ENCODE measurements around the gene PYGL.
"Not testable (repeated sequence)": the region's sequence is repeated elsewhere in the genome, so short reads cannot be mapped to it uniquely, and the experiment has no call there.

The PYGL gene

DNA sequence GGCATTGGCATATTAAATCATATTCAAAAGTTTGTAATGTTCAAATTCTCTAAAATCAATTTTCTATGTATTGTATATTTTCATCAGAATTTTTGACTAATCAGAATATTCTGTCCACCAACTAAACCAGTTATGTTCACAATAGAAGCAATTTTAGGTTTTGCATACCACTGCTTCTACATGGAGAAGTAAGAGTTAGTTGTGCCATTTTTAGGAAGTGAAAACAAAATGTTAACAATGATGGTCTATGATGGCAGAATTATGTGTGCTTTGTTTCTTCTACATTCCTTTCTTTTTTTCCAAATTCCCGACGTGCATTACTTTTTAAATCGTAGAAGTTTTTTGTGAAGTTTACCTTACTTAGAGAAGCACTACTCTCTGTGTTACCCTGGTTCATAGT is 42.9 kb downstream of the PYGL start:
- H3K27ac ChIP-seq = no peak overlapping the region
- TF ChIP-seq, protein P1, sequence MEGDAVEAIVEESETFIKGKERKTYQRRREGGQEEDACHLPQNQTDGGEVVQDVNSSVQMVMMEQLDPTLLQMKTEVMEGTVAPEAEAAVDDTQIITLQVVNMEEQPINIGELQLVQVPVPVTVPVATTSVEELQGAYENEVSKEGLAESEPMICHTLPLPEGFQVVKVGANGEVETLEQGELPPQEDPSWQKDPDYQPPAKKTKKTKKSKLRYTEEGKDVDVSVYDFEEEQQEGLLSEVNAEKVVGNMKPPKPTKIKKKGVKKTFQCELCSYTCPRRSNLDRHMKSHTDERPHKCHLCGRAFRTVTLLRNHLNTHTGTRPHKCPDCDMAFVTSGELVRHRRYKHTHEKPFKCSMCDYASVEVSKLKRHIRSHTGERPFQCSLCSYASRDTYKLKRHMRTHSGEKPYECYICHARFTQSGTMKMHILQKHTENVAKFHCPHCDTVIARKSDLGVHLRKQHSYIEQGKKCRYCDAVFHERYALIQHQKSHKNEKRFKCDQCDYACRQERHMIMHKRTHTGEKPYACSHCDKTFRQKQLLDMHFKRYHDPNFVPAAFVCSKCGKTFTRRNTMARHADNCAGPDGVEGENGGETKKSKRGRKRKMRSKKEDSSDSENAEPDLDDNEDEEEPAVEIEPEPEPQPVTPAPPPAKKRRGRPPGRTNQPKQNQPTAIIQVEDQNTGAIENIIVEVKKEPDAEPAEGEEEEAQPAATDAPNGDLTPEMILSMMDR (conservative IDR thresholded peaks at IDR 0.05) = no peak

DNA sequence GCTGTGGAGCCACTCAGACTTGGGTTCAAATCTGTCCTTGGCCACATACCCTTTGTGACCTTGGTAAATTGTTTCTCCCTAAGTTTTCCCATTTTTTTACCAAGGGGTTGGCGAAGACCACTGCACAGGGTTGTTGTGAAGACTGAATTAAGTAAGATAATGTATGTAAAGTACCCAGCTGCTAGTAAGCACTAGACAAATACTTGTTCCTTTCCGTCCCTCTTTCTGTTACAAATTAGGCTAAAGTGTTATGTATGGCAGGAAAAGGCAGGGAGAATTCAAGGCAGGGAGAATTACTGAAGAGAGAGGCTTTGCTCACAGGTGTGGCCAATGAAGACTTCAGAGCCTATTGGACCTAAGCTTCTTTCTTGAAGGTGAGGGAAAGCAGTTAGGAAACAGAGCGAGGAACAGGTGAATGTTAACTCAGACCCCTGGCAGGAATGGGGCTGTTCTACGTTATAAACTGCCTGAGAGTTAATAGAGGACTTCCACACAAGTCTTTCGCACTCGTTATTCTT is 46.6 kb downstream of the PYGL start:
- H3K27ac ChIP-seq = no peak overlapping the region
- TF ChIP-seq, protein P1 (conservative IDR thresholded peaks at IDR 0.05) = no peak

- not testable (repeated sequence) for H3K27ac ChIP-seq
These were observed 47.3 kb downstream of the PYGL start for GRCh38 chr14:50897005-50897404.

GRCh38 chr14:50896421-50896820 is 47.9 kb downstream of the PYGL start:
- H3K27ac ChIP-seq = not testable (repeated sequence)

DNA sequence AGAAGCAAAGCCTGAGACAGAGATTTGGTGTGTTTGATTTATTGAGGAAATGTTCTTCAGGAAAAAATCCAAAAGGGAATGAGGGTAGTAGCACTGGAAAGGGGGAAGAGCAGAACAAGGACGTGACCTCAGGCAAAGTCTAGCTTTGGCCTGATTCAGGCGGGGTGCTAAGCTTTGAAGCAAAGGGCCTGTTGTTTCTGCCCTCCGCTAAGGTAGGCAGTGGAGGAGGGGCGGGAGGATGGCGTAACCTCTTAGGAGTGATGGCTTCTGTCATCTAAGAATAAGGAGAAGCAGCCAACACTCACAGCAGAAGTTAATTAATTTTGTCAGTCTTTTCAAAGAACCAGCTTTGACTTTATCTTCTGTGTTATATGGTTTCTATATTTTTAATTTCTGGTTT is 52.0 kb downstream of the PYGL start:
- no peak overlapping the region for H3K27ac ChIP-seq
- TF ChIP-seq, protein P1 (conservative IDR thresholded peaks at IDR 0.05) = no peak

GRCh38 chr14:50887476-50887875 is 56.8 kb downstream of the PYGL start:
- H3K27ac ChIP-seq = no peak overlapping the region
- TF ChIP-seq, protein P1 (conservative IDR thresholded peaks at IDR 0.05) = no peak

- no peak overlapping the region for H3K27ac ChIP-seq
- TF ChIP-seq, protein P1 (conservative IDR thresholded peaks at IDR 0.05) = no peak
These were observed 60.5 kb downstream of the PYGL start for GRCh38 chr14:50883827-50884197.

- no peak overlapping the region for H3K27ac ChIP-seq
- TF ChIP-seq, protein P1 (conservative IDR thresholded peaks at IDR 0.05) = no peak
These were observed 61.1 kb downstream of the PYGL start for GRCh38 chr14:50882932-50883826.
